ENCODE data around the gene SGK1.
"Not testable (repeated sequence)": the region's sequence is repeated elsewhere in the genome, so short reads cannot be mapped to it uniquely, and the experiment has no call there.

GRCh38 chr6:134192609-134193008 is 125.3 kb downstream of the SGK1 start:
- TF ChIP-seq CTCF, POLR2A (IDR thresholded peaks at IDR 0.05): not testable (repeated sequence)
